Measurements from ENCODE around the gene TSPAN9. TPM values are rescaled to one million over a fixed set of nuclear protein-coding genes. Genes with fewer than 3 reads are reported as not detected.

The TSPAN9 gene
- polyA plus RNA-seq, 3 donors from 2014 or later, result 0.44 TPM; not detected in 2

GRCh38 chr12:3304436-3305165 is 227.4 kb downstream of the TSPAN9 start:
- no peak for DNase-seq
- no peak overlapping the region for H3K4me3 Mint-ChIP-seq

GRCh38 chr12:3305464-3305863 is 228.3 kb downstream of the TSPAN9 start:
- peaks cover 3 to 4% of the 10 kb centered on the region in 2 donors for H3K4me1 Mint-ChIP-seq
- H3K36me3 Mint-ChIP-seq, result no peaks in the 10 kb centered on the region
- H3K27me3 Mint-ChIP-seq (ENCODE audit: low read depth in 3 of 3), result peaks cover 3 to 9% (median 4%) of the 10 kb centered on the region in 3 donors
- H3K9me3 Mint-ChIP-seq, result no peaks in the 10 kb centered on the region
- H3K4me3 Mint-ChIP-seq, result no peak overlapping the region
- no peak overlapping the region for H3K27ac Mint-ChIP-seq
- DNase-seq, result no peak

More at GRCh38 chr12:3304436-3305165, 227.4 kb downstream of the TSPAN9 start:
- Mint-ChIP-seq H3K27me3 (ENCODE audit: low read depth in 3 of 3) (peaks cover 5 to 10% (median 6%) of the 10 kb centered on the region in 3 donors), H3K27ac (no peak overlapping the region), H3K36me3 (no peaks in the 10 kb centered on the region), H3K9me3 (no peaks in the 10 kb centered on the region), H3K4me1 (peaks cover 11 to 12% of the 10 kb centered on the region in 2 donors)

- Mint-ChIP-seq H3K36me3 (no peaks in the 10 kb centered on the region), H3K9me3 (no peaks in the 10 kb centered on the region), H3K27me3 (ENCODE audit: low read depth in 3 of 3) (peaks cover 1 to 8% (median 4%) of the 10 kb centered on the region in 3 donors), H3K27ac (no peak overlapping the region), H3K4me3 (no peak overlapping the region), H3K4me1 (no peaks in the 10 kb centered on the region)
- no peak for DNase-seq
Measured at GRCh38 chr12:3305904-3306619, 228.9 kb downstream of the TSPAN9 start.

DNA sequence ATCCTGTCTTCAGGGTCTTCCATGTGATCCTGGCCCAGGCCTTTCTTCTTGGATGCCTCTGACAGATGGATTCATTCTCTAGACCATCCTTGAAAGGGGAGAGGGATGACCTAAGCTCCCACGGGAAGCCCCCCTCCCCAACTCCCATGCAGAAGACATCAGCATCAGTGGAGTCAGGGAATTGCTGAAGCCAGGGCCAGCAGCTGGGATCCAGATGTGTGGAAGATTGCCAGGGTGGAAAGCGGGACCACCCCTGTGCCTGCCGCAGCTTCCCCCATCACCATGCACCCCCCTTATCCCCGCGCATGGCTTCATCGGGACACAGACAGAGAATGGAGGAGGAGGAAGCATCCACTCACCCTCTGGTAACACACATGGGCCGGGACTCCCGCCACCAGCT is 230.2 kb downstream of the TSPAN9 start:
- no peak for DNase-seq
- Mint-ChIP-seq H3K9me3 (no peaks in the 10 kb centered on the region), H3K4me3 (no peak overlapping the region), H3K36me3 (no peaks in the 10 kb centered on the region), H3K27me3 (ENCODE audit: low read depth in 3 of 3) (peaks cover 1 to 8% (median 4%) of the 10 kb centered on the region in 3 donors), H3K4me1 (no peaks in the 10 kb centered on the region), H3K27ac (no peak overlapping the region)

GRCh38 chr12:3308063-3308462 is 230.9 kb downstream of the TSPAN9 start:
- Mint-ChIP-seq H3K27ac (no peak overlapping the region), H3K9me3 (no peaks in the 10 kb centered on the region), H3K4me1 (no peaks in the 10 kb centered on the region), H3K4me3 (no peak overlapping the region), H3K36me3 (no peaks in the 10 kb centered on the region), H3K27me3 (ENCODE audit: low read depth in 3 of 3) (peaks cover 1 to 4% (median 4%) of the 10 kb centered on the region in 3 donors)
- DNase-seq, result no peak

GRCh38 chr12:3308609-3309008 is 231.4 kb downstream of the TSPAN9 start:
- H3K4me1 Mint-ChIP-seq, result no peaks in the 10 kb centered on the region
- peaks cover 1 to 4% (median 4%) of the 10 kb centered on the region in 3 donors for H3K27me3 Mint-ChIP-seq (ENCODE audit: low read depth in 3 of 3)

GRCh38 chr12:3309805-3310204 is 232.6 kb downstream of the TSPAN9 start:
- no peak for DNase-seq
- Mint-ChIP-seq H3K9me3 (no peaks in the 10 kb centered on the region), H3K36me3 (no peaks in the 10 kb centered on the region), H3K27me3 (ENCODE audit: low read depth in 3 of 3) (peaks cover 1 to 6% (median 4%) of the 10 kb centered on the region in 3 donors), H3K27ac (no peak overlapping the region), H3K4me1 (no peaks in the 10 kb centered on the region), H3K4me3 (no peak overlapping the region)

More at GRCh38 chr12:3308609-3309008, 231.4 kb downstream of the TSPAN9 start:
- Mint-ChIP-seq H3K4me3 (no peak overlapping the region), H3K9me3 (no peaks in the 10 kb centered on the region), H3K36me3 (no peaks in the 10 kb centered on the region), H3K27ac (no peak overlapping the region)
- no peak for DNase-seq

- Mint-ChIP-seq H3K4me3 (no peak overlapping the region), H3K27ac (no peak overlapping the region), H3K9me3 (no peaks in the 10 kb centered on the region), H3K36me3 (no peaks in the 10 kb centered on the region), H3K4me1 (no peaks in the 10 kb centered on the region), H3K27me3 (ENCODE audit: low read depth in 3 of 3) (peaks cover 0 to 6% (median 4%) of the 10 kb centered on the region in 3 donors)
- no peak for DNase-seq
Measured at GRCh38 chr12:3310271-3311026, 233.3 kb downstream of the TSPAN9 start.

DNA sequence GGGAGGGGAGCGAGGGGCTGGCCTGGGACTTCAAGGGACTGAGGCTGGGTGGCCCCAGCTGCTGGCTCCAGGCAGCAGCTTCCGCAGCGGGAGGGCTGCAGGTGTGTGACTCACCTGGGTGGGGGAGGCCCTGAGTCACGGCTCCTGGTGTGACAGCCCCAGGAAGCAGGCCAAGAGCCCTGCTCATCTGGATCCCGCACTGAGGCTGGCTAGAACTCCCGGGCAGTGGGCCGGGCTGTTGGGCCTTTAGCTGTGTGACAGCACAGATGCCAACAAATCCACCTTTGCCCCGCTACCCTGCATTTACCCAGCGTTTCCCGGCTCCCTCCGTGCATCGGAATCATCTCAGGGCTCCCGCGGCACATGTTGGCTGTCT is 233.8 kb downstream of the TSPAN9 start:
- Mint-ChIP-seq H3K4me1 (no peaks in the 10 kb centered on the region), H3K27me3 (ENCODE audit: low read depth in 3 of 3) (peaks cover 1 to 6% (median 4%) of the 10 kb centered on the region in 3 donors), H3K36me3 (no peaks in the 10 kb centered on the region), H3K9me3 (no peaks in the 10 kb centered on the region), H3K27ac (no peak overlapping the region), H3K4me3 (no peak overlapping the region)
- no peak for DNase-seq

DNA sequence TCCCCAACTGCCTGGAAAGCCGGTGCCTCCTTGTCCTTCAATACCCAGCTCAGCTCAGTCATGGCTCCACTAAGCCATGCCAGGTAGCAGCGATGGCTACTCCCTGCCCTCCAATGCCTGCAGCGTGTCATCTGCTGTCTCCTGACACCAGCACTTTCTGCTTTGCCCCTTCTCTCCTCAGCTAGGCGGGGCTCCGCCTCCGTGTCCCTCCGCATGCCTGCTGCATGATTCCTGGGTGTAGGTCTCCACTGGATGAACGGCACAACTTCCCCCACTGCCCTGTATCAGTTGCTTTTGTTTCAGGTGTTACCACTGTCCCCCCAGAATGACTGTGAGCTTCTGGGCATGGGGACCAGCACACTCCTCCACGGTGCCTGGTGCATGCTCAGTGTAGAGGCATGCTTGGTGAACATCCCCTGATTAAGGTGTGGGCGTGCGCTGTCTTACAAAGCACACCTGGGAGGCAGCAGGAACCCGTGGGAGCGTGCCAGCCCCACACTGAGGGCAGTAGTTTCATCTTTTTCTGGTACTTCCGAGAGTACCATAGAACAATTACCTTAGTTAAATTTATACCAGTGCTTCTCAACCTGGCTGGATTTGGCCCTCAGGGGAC is 234.4 kb downstream of the TSPAN9 start:
- Mint-ChIP-seq H3K36me3 (no peaks in the 10 kb centered on the region), H3K27me3 (ENCODE audit: low read depth in 3 of 3) (peaks cover 1 to 6% (median 4%) of the 10 kb centered on the region in 3 donors), H3K27ac (no peak overlapping the region), H3K4me1 (no peaks in the 10 kb centered on the region), H3K9me3 (no peaks in the 10 kb centered on the region), H3K4me3 (no peak overlapping the region)
- DNase-seq, result no peak

GRCh38 chr12:3313066-3313465 is 235.9 kb downstream of the TSPAN9 start:
- Mint-ChIP-seq H3K27ac (no peak overlapping the region), H3K36me3 (no peaks in the 10 kb centered on the region), H3K27me3 (ENCODE audit: low read depth in 3 of 3) (peaks cover 1 to 5% (median 4%) of the 10 kb centered on the region in 3 donors), H3K4me1 (no peaks in the 10 kb centered on the region), H3K4me3 (no peak overlapping the region), H3K9me3 (no peaks in the 10 kb centered on the region)
- DNase-seq, result no peak

- Mint-ChIP-seq H3K9me3 (no peaks in the 10 kb centered on the region), H3K27ac (no peak overlapping the region), H3K27me3 (ENCODE audit: low read depth in 3 of 3) (peaks cover 1 to 3% (median 2%) of the 10 kb centered on the region in 3 donors), H3K36me3 (no peaks in the 10 kb centered on the region), H3K4me1 (no peaks in the 10 kb centered on the region), H3K4me3 (no peak overlapping the region)
- peak in 1 of 3 donors; percentile 7 for DNase-seq
Measured at GRCh38 chr12:3313675-3314663, 236.8 kb downstream of the TSPAN9 start.
